Measurements from ENCODE around the gene TXNL4B.
"Not testable (repeated sequence)": the region's sequence is repeated elsewhere in the genome, so short reads cannot be mapped to it uniquely, and the experiment has no call there.

Gene TXNL4B

GRCh38 chr16:72066747-72067146 is 26.7 kb downstream of the TXNL4B start:
- H3K4me3 ChIP-seq (replicated peaks; ENCODE audit: low read depth, low read length): no peak overlapping the region
- TF ChIP-seq, protein P1, sequence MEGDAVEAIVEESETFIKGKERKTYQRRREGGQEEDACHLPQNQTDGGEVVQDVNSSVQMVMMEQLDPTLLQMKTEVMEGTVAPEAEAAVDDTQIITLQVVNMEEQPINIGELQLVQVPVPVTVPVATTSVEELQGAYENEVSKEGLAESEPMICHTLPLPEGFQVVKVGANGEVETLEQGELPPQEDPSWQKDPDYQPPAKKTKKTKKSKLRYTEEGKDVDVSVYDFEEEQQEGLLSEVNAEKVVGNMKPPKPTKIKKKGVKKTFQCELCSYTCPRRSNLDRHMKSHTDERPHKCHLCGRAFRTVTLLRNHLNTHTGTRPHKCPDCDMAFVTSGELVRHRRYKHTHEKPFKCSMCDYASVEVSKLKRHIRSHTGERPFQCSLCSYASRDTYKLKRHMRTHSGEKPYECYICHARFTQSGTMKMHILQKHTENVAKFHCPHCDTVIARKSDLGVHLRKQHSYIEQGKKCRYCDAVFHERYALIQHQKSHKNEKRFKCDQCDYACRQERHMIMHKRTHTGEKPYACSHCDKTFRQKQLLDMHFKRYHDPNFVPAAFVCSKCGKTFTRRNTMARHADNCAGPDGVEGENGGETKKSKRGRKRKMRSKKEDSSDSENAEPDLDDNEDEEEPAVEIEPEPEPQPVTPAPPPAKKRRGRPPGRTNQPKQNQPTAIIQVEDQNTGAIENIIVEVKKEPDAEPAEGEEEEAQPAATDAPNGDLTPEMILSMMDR (IDR thresholded peaks at IDR 0.05; ENCODE audit: insufficient read depth, low read length, poor library complexity, severe bottlenecking): peak; percentile 58
- no peak for DNase-seq (ENCODE audit: extremely low read depth, insufficient read length)

DNA sequence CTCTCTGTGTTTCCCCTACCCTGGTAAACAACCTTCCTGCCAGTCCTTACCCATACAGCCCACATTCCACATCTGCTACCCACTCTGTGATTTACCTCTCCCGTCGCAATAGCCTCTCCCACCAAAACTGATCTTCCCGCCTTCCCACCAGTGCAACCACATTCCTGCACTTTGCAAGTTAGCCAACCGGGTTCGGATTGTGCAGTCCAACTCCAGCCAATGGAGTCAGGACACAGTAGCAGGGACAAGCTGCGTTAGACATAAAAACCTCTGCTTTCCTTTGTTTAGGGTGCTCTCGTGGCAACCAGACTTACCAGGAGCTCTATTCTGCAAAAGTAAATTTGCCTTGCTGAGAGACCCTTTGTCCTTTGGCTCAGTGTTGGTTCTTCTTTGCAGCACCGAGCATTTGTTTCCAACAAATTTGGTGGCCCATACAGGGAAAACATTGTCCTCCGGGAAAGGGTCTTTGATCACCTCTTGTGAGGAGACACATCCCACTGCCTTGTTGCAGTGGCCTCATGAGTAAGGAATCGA is 29.0 kb downstream of the TXNL4B start:
- no peak overlapping the region for H3K4me3 ChIP-seq (replicated peaks; ENCODE audit: low read depth, low read length)
- TF ChIP-seq, protein P1 (IDR thresholded peaks at IDR 0.05; ENCODE audit: insufficient read depth, low read length, poor library complexity, severe bottlenecking): no peak
- DNase-seq (ENCODE audit: extremely low read depth, insufficient read length): no peak
- H3K27me3 ChIP-seq (replicated peaks; ENCODE audit: control insufficient read depth, insufficient read depth, low read length): no peaks in the 10 kb centered on the region
- H3K36me3 ChIP-seq (ENCODE audit: control insufficient read depth, insufficient read depth, low read length): no peaks in the 10 kb centered on the region

More at GRCh38 chr16:72066747-72067146, 26.7 kb downstream of the TXNL4B start:
- Histone ChIP-seq H3K27me3 (replicated peaks; ENCODE audit: control insufficient read depth, insufficient read depth, low read length) (no peaks in the 10 kb centered on the region), H3K36me3 (ENCODE audit: control insufficient read depth, insufficient read depth, low read length) (no peaks in the 10 kb centered on the region)

DNA sequence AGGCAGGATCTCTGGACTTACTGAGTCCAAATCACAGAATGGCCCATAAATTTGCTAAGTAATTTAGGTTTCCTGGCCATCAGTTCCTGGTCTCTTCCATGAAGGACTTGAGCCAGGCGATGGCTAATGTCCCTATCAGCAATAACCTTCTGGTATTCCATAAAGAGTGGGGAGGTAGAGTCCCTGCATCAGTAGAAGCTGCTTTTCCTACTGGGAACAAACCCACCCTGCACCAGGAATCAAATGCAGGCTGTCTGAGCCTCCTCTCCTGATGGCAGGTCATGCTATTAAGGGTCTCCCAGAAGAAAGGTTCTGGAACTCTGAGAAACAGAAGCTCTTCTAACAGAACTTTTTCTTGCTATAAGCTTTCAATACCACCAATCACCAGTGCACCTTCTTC is 31.9 kb downstream of the TXNL4B start:
- no peaks in the 10 kb centered on the region for H3K27me3 ChIP-seq (replicated peaks; ENCODE audit: control insufficient read depth, insufficient read depth, low read length)
- DNase-seq (ENCODE audit: extremely low read depth, insufficient read length): no peak
- H3K36me3 ChIP-seq (ENCODE audit: control insufficient read depth, insufficient read depth, low read length): no peaks in the 10 kb centered on the region
- TF ChIP-seq, protein P1 (IDR thresholded peaks at IDR 0.05; ENCODE audit: insufficient read depth, low read length, poor library complexity, severe bottlenecking): no peak
- no peak overlapping the region for H3K4me3 ChIP-seq (replicated peaks; ENCODE audit: low read depth, low read length)

DNA sequence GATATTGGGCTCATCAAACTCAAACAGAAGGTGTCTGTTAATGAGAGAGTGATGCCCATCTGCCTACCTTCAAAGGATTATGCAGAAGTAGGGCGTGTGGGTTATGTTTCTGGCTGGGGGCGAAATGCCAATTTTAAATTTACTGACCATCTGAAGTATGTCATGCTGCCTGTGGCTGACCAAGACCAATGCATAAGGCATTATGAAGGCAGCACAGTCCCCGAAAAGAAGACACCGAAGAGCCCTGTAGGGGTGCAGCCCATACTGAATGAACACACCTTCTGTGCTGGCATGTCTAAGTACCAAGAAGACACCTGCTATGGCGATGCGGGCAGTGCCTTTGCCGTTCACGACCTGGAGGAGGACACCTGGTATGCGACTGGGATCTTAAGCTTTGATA is 33.0 kb downstream of the TXNL4B start:
- Histone ChIP-seq H3K4me3 (replicated peaks; ENCODE audit: low read depth, low read length) (no peak overlapping the region), H3K27me3 (replicated peaks; ENCODE audit: control insufficient read depth, insufficient read depth, low read length) (no peaks in the 10 kb centered on the region), H3K36me3 (ENCODE audit: control insufficient read depth, insufficient read depth, low read length) (no peaks in the 10 kb centered on the region)
- TF ChIP-seq, protein P1 (IDR thresholded peaks at IDR 0.05; ENCODE audit: insufficient read depth, low read length, poor library complexity, severe bottlenecking): no peak
- DNase-seq (ENCODE audit: extremely low read depth, insufficient read length): no peak

- not testable (repeated sequence) for DNase-seq (ENCODE audit: extremely low read depth, insufficient read length); H3K27me3 ChIP-seq (replicated peaks; ENCODE audit: control insufficient read depth, insufficient read depth, low read length); H3K4me3 ChIP-seq (replicated peaks; ENCODE audit: low read depth, low read length); H3K36me3 ChIP-seq (ENCODE audit: control insufficient read depth, insufficient read depth, low read length)
These were observed 34.4 kb downstream of the TXNL4B start for GRCh38 chr16:72059060-72059459.

DNA sequence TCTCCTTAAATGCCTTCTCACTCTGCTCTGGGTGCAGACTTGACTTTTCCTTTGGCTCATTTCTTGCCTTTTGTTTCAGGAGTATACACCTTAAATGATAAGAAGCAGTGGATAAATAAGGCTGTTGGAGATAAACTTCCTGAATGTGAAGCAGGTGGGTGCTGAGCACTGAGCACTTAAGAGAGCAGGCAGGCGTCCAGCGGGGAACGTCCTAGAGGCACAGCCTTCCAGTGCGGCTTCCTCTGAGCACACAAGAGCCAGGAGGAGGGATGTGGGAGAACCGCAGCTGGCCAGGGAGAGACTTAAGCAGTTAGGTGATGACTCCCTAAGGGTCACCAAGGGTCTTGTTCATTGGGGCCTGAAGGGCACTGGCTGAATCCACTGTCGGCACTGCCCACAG is 36.1 kb downstream of the TXNL4B start:
- not testable (repeated sequence) for H3K4me3 ChIP-seq (replicated peaks; ENCODE audit: low read depth, low read length); DNase-seq (ENCODE audit: extremely low read depth, insufficient read length); H3K27me3 ChIP-seq (replicated peaks; ENCODE audit: control insufficient read depth, insufficient read depth, low read length); H3K36me3 ChIP-seq (ENCODE audit: control insufficient read depth, insufficient read depth, low read length)

- H3K4me3 ChIP-seq (replicated peaks; ENCODE audit: low read depth, low read length): no peak overlapping the region
- TF ChIP-seq, protein P1 (IDR thresholded peaks at IDR 0.05; ENCODE audit: insufficient read depth, low read length, poor library complexity, severe bottlenecking): no peak
These were observed 37.5 kb downstream of the TXNL4B start for GRCh38 chr16:72055911-72056310.

GRCh38 chr16:72054254-72054847 is 39.1 kb downstream of the TXNL4B start, which contains the start of gene HP:
Gene HP, plus strand, starts transcription at chr16:72054505. Its CDS starts 148 bp downstream, at chr16:72054653.
- H3K4me3 ChIP-seq (replicated peaks; ENCODE audit: low read depth, low read length); H3K27me3 ChIP-seq (replicated peaks; ENCODE audit: control insufficient read depth, insufficient read depth, low read length); H3K36me3 ChIP-seq (ENCODE audit: control insufficient read depth, insufficient read depth, low read length); DNase-seq (ENCODE audit: extremely low read depth, insufficient read length): not testable (repeated sequence)

More at GRCh38 chr16:72055911-72056310, 37.5 kb downstream of the TXNL4B start:
- Histone ChIP-seq H3K27me3 (replicated peaks; ENCODE audit: control insufficient read depth, insufficient read depth, low read length) (no peaks in the 10 kb centered on the region), H3K36me3 (ENCODE audit: control insufficient read depth, insufficient read depth, low read length) (no peaks in the 10 kb centered on the region)
- DNase-seq (ENCODE audit: extremely low read depth, insufficient read length): no peak
